ENCODE results near the gene TRIM13. TPM values are rescaled to one million over a fixed set of nuclear protein-coding genes. Genes with fewer than 3 reads are reported as not detected.
A peak's percentile ranks its signal among the peaks of the same experiment; 100 is the strongest.

TRIM13 gene
- total RNA-seq, 5 donors from 2014 or later (not counting 1 experiment from before 2014, with no cell fraction given): 20.5 to 27.8 (median 23.4) TPM

GRCh38 chr13:50033725-50034124 lies 36.9 kb downstream of the TRIM13 start:
- Mint-ChIP-seq H3K36me3 (no peaks in the 10 kb centered on the region), H3K27me3 (no peaks in the 10 kb centered on the region), H3K9me3 (no peaks in the 10 kb centered on the region), H3K27ac (no peak overlapping the region), H3K4me3 (no peak overlapping the region), H3K4me1 (no peaks in the 10 kb centered on the region)
- DNase-seq (no peak), ATAC-seq (replicated peaks in 1 of 4) (no peak)
- Histone ChIP-seq H3K9me3 (no peaks in the 10 kb centered on the region), H3K27me3 (replicated peaks in 1 of 2; ENCODE audit: control insufficient read depth in 2 of 2, extremely low read depth in 1 of 2, insufficient read depth in 2 of 2, low read length in 1 of 2) (no peaks in the 10 kb centered on the region), H3K27ac (ENCODE audit: low read length) (no peak overlapping the region), H3K36me3 (ENCODE audit: control insufficient read depth in 2 of 2, extremely low read depth in 1 of 2, insufficient read depth in 1 of 2, low read length in 1 of 2) (no peaks in the 10 kb centered on the region), H3K4me3 (ENCODE audit: control insufficient read depth in 1 of 2, extremely low read depth in 1 of 2, low read length in 1 of 2) (no peak overlapping the region), H3K4me1 (ENCODE audit: control insufficient read depth in 1 of 2, extremely low read depth in 1 of 2, insufficient read depth in 2 of 2, low read length in 2 of 2) (no peaks in the 10 kb centered on the region)
- POLR2A ChIA-PET: interaction anchor here in 1 of 2 donors (1.1 kb wide), 1 partner anchor 15 kb away, joined by 3 read pairs; no protein-coding TSS in a partner anchor
- CTCF ChIA-PET: interaction anchor here in 1 of 2 donors (0.7 kb wide), 1 partner anchor 97 kb away, joined by 3 read pairs; the partner anchor contains the start of gene SPRYD7

GRCh38 chr13:50037788-50038187 lies 40.9 kb downstream of the TRIM13 start:
- Histone ChIP-seq H3K9me3 (no peaks in the 10 kb centered on the region), H3K27me3 (replicated peaks in 1 of 2; ENCODE audit: control insufficient read depth in 2 of 2, extremely low read depth in 1 of 2, insufficient read depth in 2 of 2, low read length in 1 of 2) (no peaks in the 10 kb centered on the region), H3K27ac (ENCODE audit: low read length) (no peak overlapping the region), H3K4me1 (ENCODE audit: control insufficient read depth in 1 of 2, extremely low read depth in 1 of 2, insufficient read depth in 2 of 2, low read length in 2 of 2) (no peaks in the 10 kb centered on the region), H3K36me3 (ENCODE audit: control insufficient read depth in 2 of 2, extremely low read depth in 1 of 2, insufficient read depth in 1 of 2, low read length in 1 of 2) (no peaks in the 10 kb centered on the region), H3K4me3 (ENCODE audit: control insufficient read depth in 1 of 2, extremely low read depth in 1 of 2, low read length in 1 of 2) (no peak overlapping the region)
- Mint-ChIP-seq H3K9me3 (no peaks in the 10 kb centered on the region), H3K27ac (no peak overlapping the region), H3K4me1 (no peaks in the 10 kb centered on the region), H3K36me3 (peaks cover 2% of the 10 kb centered on the region), H3K4me3 (no peak overlapping the region), H3K27me3 (no peaks in the 10 kb centered on the region)
- POLR2A ChIA-PET: no interaction called here
- no peak for DNase-seq
- no peak for ATAC-seq (replicated peaks in 1 of 4)
- CTCF ChIA-PET: no interaction called here

- Histone ChIP-seq H3K27ac (ENCODE audit: low read length) (no peak overlapping the region), H3K4me3 (ENCODE audit: control insufficient read depth in 1 of 2, extremely low read depth in 1 of 2, low read length in 1 of 2) (no peak overlapping the region), H3K36me3 (ENCODE audit: control insufficient read depth in 2 of 2, extremely low read depth in 1 of 2, insufficient read depth in 1 of 2, low read length in 1 of 2) (no peaks in the 10 kb centered on the region), H3K9me3 (no peaks in the 10 kb centered on the region), H3K4me1 (ENCODE audit: control insufficient read depth in 1 of 2, extremely low read depth in 1 of 2, insufficient read depth in 2 of 2, low read length in 2 of 2) (no peaks in the 10 kb centered on the region), H3K27me3 (replicated peaks in 1 of 2; ENCODE audit: control insufficient read depth in 2 of 2, extremely low read depth in 1 of 2, insufficient read depth in 2 of 2, low read length in 1 of 2) (no peaks in the 10 kb centered on the region)
- peaks cover 2% of the 10 kb centered on the region for H3K36me3 Mint-ChIP-seq
- H3K4me3 Mint-ChIP-seq: no peak overlapping the region
- 100% methylated on average over 3 of the region's 6 CpGs for WGBS (ENCODE audit: insufficient coverage)
- no peak for ATAC-seq (replicated peaks in 1 of 4)
- DNase-seq: no peak
- CTCF ChIA-PET: interaction anchor here (0.6 to 0.7 kb wide), 3 partner anchors 22 to 1637 kb away, joined by 3 to 6 read pairs (median 5); no protein-coding TSS in a partner anchor
- H3K9me3 Mint-ChIP-seq: no peaks in the 10 kb centered on the region
- no peak overlapping the region for H3K27ac Mint-ChIP-seq
- POLR2A ChIA-PET: interaction anchor here in 1 of 2 donors (0.7 kb wide), 2 partner anchors 14 to 1713 kb away, joined by 3 to 21 read pairs; no protein-coding TSS in a partner anchor
- H3K4me1 Mint-ChIP-seq: no peaks in the 10 kb centered on the region
- no peaks in the 10 kb centered on the region for H3K27me3 Mint-ChIP-seq
Observed at GRCh38 chr13:50038266-50038665, 41.4 kb downstream of the TRIM13 start.

GRCh38 chr13:50052478-50052877 lies 55.6 kb downstream of the TRIM13 start:
- DNase-seq (no peak), ATAC-seq (replicated peaks in 1 of 4) (no peak)
- H3K27me3 Mint-ChIP-seq: no peaks in the 10 kb centered on the region
- H3K36me3 Mint-ChIP-seq: peaks cover 25% of the 10 kb centered on the region
- 67% methylated on average over 1 of the region's 4 CpGs for WGBS (ENCODE audit: insufficient coverage)
- POLR2A ChIA-PET: no interaction called here
- Histone ChIP-seq H3K4me3 (ENCODE audit: control insufficient read depth in 1 of 2, extremely low read depth in 1 of 2, low read length in 1 of 2) (no peak overlapping the region), H3K9me3 (no peaks in the 10 kb centered on the region), H3K27ac (ENCODE audit: low read length) (no peak overlapping the region), H3K27me3 (replicated peaks in 1 of 2; ENCODE audit: control insufficient read depth in 2 of 2, extremely low read depth in 1 of 2, insufficient read depth in 2 of 2, low read length in 1 of 2) (no peaks in the 10 kb centered on the region), H3K36me3 (ENCODE audit: control insufficient read depth in 2 of 2, extremely low read depth in 1 of 2, insufficient read depth in 1 of 2, low read length in 1 of 2) (peaks cover 4 to 7% of the 10 kb centered on the region in 2 donors), H3K4me1 (ENCODE audit: control insufficient read depth in 1 of 2, extremely low read depth in 1 of 2, insufficient read depth in 2 of 2, low read length in 2 of 2) (no peaks in the 10 kb centered on the region)
- peaks cover 6 to 27% (median 14%) of the 10 kb centered on the region in 3 donors for H3K4me1 Mint-ChIP-seq
- CTCF ChIA-PET: no interaction called here
- H3K4me3 Mint-ChIP-seq: no peak overlapping the region
- H3K9me3 Mint-ChIP-seq: peaks cover 0 to 4% (median 3%) of the 10 kb centered on the region in 3 donors
- no peak overlapping the region for H3K27ac Mint-ChIP-seq

GRCh38 chr13:50053844-50054243 lies 57.0 kb downstream of the TRIM13 start:
- Histone ChIP-seq H3K27ac (ENCODE audit: low read length) (no peak overlapping the region), H3K36me3 (ENCODE audit: control insufficient read depth in 2 of 2, extremely low read depth in 1 of 2, insufficient read depth in 1 of 2, low read length in 1 of 2) (peaks cover 4 to 7% of the 10 kb centered on the region in 2 donors), H3K27me3 (replicated peaks in 1 of 2; ENCODE audit: control insufficient read depth in 2 of 2, extremely low read depth in 1 of 2, insufficient read depth in 2 of 2, low read length in 1 of 2) (no peaks in the 10 kb centered on the region), H3K4me1 (ENCODE audit: control insufficient read depth in 1 of 2, extremely low read depth in 1 of 2, insufficient read depth in 2 of 2, low read length in 2 of 2) (no peaks in the 10 kb centered on the region), H3K4me3 (ENCODE audit: control insufficient read depth in 1 of 2, extremely low read depth in 1 of 2, low read length in 1 of 2) (no peak overlapping the region), H3K9me3 (no peaks in the 10 kb centered on the region)
- Mint-ChIP-seq H3K9me3 (peaks cover 0 to 4% (median 3%) of the 10 kb centered on the region in 3 donors), H3K27ac (peak overlapping the region in 1 of 2 donors; percentile 11), H3K4me1 (peaks cover 6 to 31% (median 14%) of the 10 kb centered on the region in 3 donors), H3K4me3 (no peak overlapping the region), H3K36me3 (peaks cover 29% of the 10 kb centered on the region), H3K27me3 (no peaks in the 10 kb centered on the region)
- no CpG with 5 or more reads among the region's 1 CpG for whole genome bisulfite sequencing (ENCODE audit: insufficient coverage)
- POLR2A ChIA-PET: no interaction called here
- ATAC-seq (replicated peaks in 1 of 4) (no peak), DNase-seq (no peak)
- CTCF ChIA-PET: no interaction called here

- Mint-ChIP-seq H3K27me3 (no peaks in the 10 kb centered on the region), H3K36me3 (peaks cover 37% of the 10 kb centered on the region), H3K4me1 (peaks cover 6 to 33% (median 14%) of the 10 kb centered on the region in 3 donors), H3K4me3 (no peak overlapping the region), H3K27ac (peak overlapping the region in 1 of 2 donors; percentile 16), H3K9me3 (peaks cover 0 to 4% (median 3%) of the 10 kb centered on the region in 3 donors)
- CTCF ChIA-PET: no interaction called here
- Histone ChIP-seq H3K4me1 (ENCODE audit: control insufficient read depth in 1 of 2, extremely low read depth in 1 of 2, insufficient read depth in 2 of 2, low read length in 2 of 2) (no peaks in the 10 kb centered on the region), H3K27me3 (replicated peaks in 1 of 2; ENCODE audit: control insufficient read depth in 2 of 2, extremely low read depth in 1 of 2, insufficient read depth in 2 of 2, low read length in 1 of 2) (no peaks in the 10 kb centered on the region), H3K9me3 (no peaks in the 10 kb centered on the region), H3K27ac (ENCODE audit: low read length) (no peak overlapping the region), H3K4me3 (ENCODE audit: control insufficient read depth in 1 of 2, extremely low read depth in 1 of 2, low read length in 1 of 2) (no peak overlapping the region), H3K36me3 (ENCODE audit: control insufficient read depth in 2 of 2, extremely low read depth in 1 of 2, insufficient read depth in 1 of 2, low read length in 1 of 2) (peaks cover 4 to 7% of the 10 kb centered on the region in 2 donors)
- POLR2A ChIA-PET: no interaction called here
- WGBS (ENCODE audit: insufficient coverage): 89% methylated on average over 1 of the region's 1 CpG
- ATAC-seq (replicated peaks in 1 of 4): no peak
- DNase-seq: no peak
Observed at GRCh38 chr13:50055454-50055853, 58.6 kb downstream of the TRIM13 start.

- no peak overlapping the region for H3K4me3 Mint-ChIP-seq
- POLR2A ChIA-PET: interaction anchor here in 1 of 2 donors (0.6 to 1.3 kb wide), 2 partner anchors 8 to 64 kb away, joined by 3 to 5 read pairs; no protein-coding TSS in a partner anchor
- Histone ChIP-seq H3K27ac (ENCODE audit: low read length) (no peak overlapping the region), H3K36me3 (ENCODE audit: control insufficient read depth in 2 of 2, extremely low read depth in 1 of 2, insufficient read depth in 1 of 2, low read length in 1 of 2) (peaks cover 0 to 3% of the 10 kb centered on the region in 2 donors), H3K9me3 (no peaks in the 10 kb centered on the region), H3K4me3 (ENCODE audit: control insufficient read depth in 1 of 2, extremely low read depth in 1 of 2, low read length in 1 of 2) (no peak overlapping the region), H3K4me1 (ENCODE audit: control insufficient read depth in 1 of 2, extremely low read depth in 1 of 2, insufficient read depth in 2 of 2, low read length in 2 of 2) (no peaks in the 10 kb centered on the region), H3K27me3 (replicated peaks in 1 of 2; ENCODE audit: control insufficient read depth in 2 of 2, extremely low read depth in 1 of 2, insufficient read depth in 2 of 2, low read length in 1 of 2) (no peaks in the 10 kb centered on the region)
- H3K9me3 Mint-ChIP-seq: no peaks in the 10 kb centered on the region
- DNase-seq (no peak), ATAC-seq (replicated peaks in 1 of 4) (no peak)
- no CpG with 5 or more reads among the region's 1 CpG for WGBS (ENCODE audit: insufficient coverage)
- H3K36me3 Mint-ChIP-seq: peaks cover 15% of the 10 kb centered on the region
- H3K4me1 Mint-ChIP-seq: peaks cover under 1 to 20% (median 7%) of the 10 kb centered on the region in 3 donors
- H3K27me3 Mint-ChIP-seq: no peaks in the 10 kb centered on the region
- H3K27ac Mint-ChIP-seq: no peak overlapping the region
- CTCF ChIA-PET: no interaction called here
Observed at GRCh38 chr13:50060718-50061117, 63.9 kb downstream of the TRIM13 start.
